Tibial artery (tissue), 4 donors: ENCODE data around the gene PTCD2.
A peak's percentile ranks its signal among the peaks of the same experiment; 100 is the strongest.
"Not testable (repeated sequence)": the region's sequence is repeated elsewhere in the genome, so short reads cannot be mapped to it uniquely, and the experiment has no call there.

Experiments used
- DNase-seq, 2 donors: peaks; one replicate each; pipeline ENCODE4 v3.0.0-alpha.2; 2019
- H3K27ac ChIP-seq, 2 donors: fragments of 200-600 bp; sonication (generic) in 1 of 2; 1 replicate in 1 of 2; 2 replicates in 1 of 2; pipeline ENCODE4 v1.5.1; 2018 to 2019; ENCODE audit warnings: mild to moderate bottlenecking in 1 of 2
- H3K27me3 ChIP-seq, 2 donors: fragments of 200-600 bp; sonication (generic) in 1 of 2; one replicate each; pipeline versions ENCODE4 v1.5.1 to v1.6.0; 2016 to 2019
- H3K36me3 ChIP-seq, 3 donors: fragments of 200-600 bp; sonication (generic) in 2 of 3; one replicate each; pipeline ENCODE4 v1.5.1; 2016 to 2019; ENCODE audit warnings: mild to moderate bottlenecking in 2 of 3
- H3K4me1 ChIP-seq, 4 donors: fragments of 200-600 bp; sonication (generic) in 2 of 4; 1 replicate in 3 of 4; 2 replicates in 1 of 4; pipeline ENCODE4 v1.5.1; 2016 to 2019
- H3K4me3 ChIP-seq, 2 donors: fragments of 200-600 bp; sonication (generic) in 1 of 2; 1 replicate in 1 of 2; 2 replicates in 1 of 2; pipeline ENCODE4 v1.5.1; 2018 to 2019; ENCODE audit warnings: mild to moderate bottlenecking in 2 of 2
- H3K9me3 ChIP-seq, 3 donors: fragments of 200-600 bp; sonication (generic) in 1 of 3; one replicate each; pipeline ENCODE4 v1.5.1; 2016 to 2019
- intact Hi-C: fragments of 100-400 bp; cut with DNase I; formaldehyde crosslinking; loops from one replicate; pipeline ENCODE4 v1.15.0; 2023; ENCODE audit warnings: low total_unique reads
- TF ChIP-seq, protein P1 (sequence below), 2 experiments: fragments of 200-600 bp in 1 of 2; fragments of 450-650 bp in 1 of 2; IDR thresholded peaks; one replicate each; pipeline ENCODE4 v1.5.1; 2017 to 2019; ENCODE audit warnings: antibody characterized with exemption in 2 of 2, mild to moderate bottlenecking in 1 of 2, moderate library complexity in 1 of 2

Gene PTCD2

DNA sequence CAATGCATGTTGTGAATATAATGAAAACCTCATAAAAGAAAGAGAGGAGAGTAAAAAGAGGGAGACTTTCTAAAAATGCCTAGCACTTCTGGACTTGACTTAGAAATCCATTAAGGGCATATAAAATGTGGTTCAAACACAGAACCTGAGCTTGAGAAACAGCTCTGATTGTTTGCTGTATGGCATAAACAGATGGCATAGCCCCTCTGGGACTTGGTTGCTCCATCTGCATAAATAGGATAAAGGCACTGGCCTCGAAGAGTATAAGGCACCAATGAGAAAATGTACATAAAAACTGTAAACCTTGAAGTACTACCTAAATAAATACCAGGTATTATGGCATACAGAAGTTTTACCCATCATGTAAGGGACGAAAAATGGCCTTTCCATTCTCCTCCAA lies 23.9 kb upstream of the PTCD2 start:
- no peak for DNase-seq
- TF ChIP-seq, protein P1, sequence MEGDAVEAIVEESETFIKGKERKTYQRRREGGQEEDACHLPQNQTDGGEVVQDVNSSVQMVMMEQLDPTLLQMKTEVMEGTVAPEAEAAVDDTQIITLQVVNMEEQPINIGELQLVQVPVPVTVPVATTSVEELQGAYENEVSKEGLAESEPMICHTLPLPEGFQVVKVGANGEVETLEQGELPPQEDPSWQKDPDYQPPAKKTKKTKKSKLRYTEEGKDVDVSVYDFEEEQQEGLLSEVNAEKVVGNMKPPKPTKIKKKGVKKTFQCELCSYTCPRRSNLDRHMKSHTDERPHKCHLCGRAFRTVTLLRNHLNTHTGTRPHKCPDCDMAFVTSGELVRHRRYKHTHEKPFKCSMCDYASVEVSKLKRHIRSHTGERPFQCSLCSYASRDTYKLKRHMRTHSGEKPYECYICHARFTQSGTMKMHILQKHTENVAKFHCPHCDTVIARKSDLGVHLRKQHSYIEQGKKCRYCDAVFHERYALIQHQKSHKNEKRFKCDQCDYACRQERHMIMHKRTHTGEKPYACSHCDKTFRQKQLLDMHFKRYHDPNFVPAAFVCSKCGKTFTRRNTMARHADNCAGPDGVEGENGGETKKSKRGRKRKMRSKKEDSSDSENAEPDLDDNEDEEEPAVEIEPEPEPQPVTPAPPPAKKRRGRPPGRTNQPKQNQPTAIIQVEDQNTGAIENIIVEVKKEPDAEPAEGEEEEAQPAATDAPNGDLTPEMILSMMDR (IDR thresholded peaks at IDR 0.05) = no peak
- no peak overlapping the region for H3K4me3 ChIP-seq
- intact Hi-C loops = no loop called here
- H3K27me3 ChIP-seq = no peaks in the 10 kb centered on the region
- peaks cover 0 to 3% (median 3%) of the 10 kb centered on the region in 3 donors for H3K36me3 ChIP-seq
- H3K27ac ChIP-seq = peak overlapping the region in 1 of 2 donors; percentile 44
- H3K9me3 ChIP-seq = no peaks in the 10 kb centered on the region
- H3K4me1 ChIP-seq = peaks cover 0 to 74% (median 9%) of the 10 kb centered on the region in 4 donors

DNA sequence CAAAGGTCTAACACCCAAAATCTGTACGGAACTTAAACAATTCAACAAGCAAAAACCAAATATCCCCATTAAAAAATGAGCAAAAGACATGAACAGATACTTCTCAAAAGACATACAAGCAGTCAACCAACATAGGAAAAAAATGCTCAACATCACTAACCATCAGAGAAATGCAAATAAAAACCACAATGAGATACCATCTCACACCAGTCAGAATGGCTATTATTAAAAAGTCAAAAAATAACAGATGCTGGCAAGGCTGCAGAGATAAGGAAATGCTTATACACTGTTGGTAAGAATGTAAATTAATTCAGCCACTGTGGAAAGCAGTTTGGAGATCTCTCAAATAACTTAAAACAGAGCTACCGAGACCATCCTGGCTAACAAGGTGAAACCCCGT lies 22.0 kb upstream of the PTCD2 start:
- intact Hi-C loops, H3K36me3 ChIP-seq, H3K4me3 ChIP-seq, DNase-seq, H3K27me3 ChIP-seq, H3K27ac ChIP-seq, H3K9me3 ChIP-seq: not testable (repeated sequence)
- H3K4me1 ChIP-seq = peaks cover 0 to 61% (median 9%) of the 10 kb centered on the region in 4 donors

DNA sequence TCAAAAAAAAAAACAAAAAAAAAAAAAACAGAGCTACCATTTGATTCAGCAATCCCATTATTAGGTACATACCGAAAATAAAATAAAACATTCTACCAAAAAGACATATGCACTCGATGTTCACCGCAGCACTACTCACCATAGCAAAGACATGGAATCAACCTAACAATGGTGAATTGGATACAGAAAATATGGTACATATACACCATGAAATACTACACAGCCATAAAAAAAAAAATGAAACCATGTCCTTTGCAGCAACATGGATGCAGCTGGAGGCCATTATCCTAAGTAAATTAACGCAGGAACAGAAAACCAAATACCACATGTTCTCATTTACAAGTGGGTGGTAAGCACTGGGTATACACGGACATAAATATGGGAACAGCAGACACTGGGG lies 21.5 kb upstream of the PTCD2 start:
- no peaks in the 10 kb centered on the region for H3K9me3 ChIP-seq
- no peak overlapping the region for H3K4me3 ChIP-seq
- no peak for DNase-seq
- H3K27ac ChIP-seq = peak overlapping the region; percentile 20 to 95
- TF ChIP-seq, protein P1 (IDR thresholded peaks at IDR 0.05) = no peak
- peaks cover 0 to 3% (median 0%) of the 10 kb centered on the region in 3 donors for H3K36me3 ChIP-seq
- intact Hi-C loops = no loop called here
- no peaks in the 10 kb centered on the region for H3K27me3 ChIP-seq
- peaks cover 0 to 55% (median 7%) of the 10 kb centered on the region in 4 donors for H3K4me1 ChIP-seq

DNA sequence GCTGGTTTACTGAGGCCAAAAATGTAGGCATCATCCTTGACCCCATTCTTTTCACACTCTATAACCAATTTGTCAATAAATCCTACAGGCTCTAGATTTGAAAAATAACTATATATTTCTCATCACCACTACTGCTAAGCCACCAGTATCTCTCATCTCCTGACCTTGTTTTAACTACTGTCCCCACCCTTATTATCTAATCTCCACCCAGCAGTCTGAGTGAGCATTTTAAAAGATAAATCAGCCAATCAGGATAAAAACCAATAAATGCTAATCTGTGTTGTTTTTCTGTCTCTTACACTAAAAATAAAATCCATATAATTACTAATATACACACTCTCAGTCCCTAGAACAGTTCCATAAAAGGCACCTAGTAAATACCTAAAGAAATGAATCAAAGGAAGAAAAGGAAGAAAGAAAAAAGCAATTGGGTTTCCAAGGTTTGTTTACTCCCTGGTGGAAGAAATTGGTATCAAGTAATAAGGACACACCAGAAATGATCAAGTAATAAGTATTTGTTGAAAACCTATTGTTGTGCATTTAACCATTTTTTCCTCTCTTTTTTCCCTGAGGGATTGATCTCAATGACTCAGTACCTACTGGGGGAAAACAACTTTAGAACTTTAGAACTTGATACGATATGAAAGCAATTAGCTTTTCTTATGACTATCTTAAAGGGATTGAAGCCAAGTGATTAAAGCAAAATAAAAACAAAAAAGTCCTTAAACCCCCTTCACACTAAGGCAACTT lies 19.4 kb upstream of the PTCD2 start:
- no peaks in the 10 kb centered on the region for H3K27me3 ChIP-seq
- DNase-seq = no peak
- H3K4me3 ChIP-seq = no peak overlapping the region
- peaks cover 0 to 60% (median 8%) of the 10 kb centered on the region in 4 donors for H3K4me1 ChIP-seq
- H3K9me3 ChIP-seq = no peaks in the 10 kb centered on the region
- peak overlapping the region; percentile 13 to 95 for H3K27ac ChIP-seq
- TF ChIP-seq, protein P1 (IDR thresholded peaks at IDR 0.05) = no peak
- peaks cover 0 to 3% (median 0%) of the 10 kb centered on the region in 3 donors for H3K36me3 ChIP-seq
- intact Hi-C loops = loop anchor here (10.0 kb wide), 1 partner anchor 156 kb away; no protein-coding TSS in a partner anchor

DNA sequence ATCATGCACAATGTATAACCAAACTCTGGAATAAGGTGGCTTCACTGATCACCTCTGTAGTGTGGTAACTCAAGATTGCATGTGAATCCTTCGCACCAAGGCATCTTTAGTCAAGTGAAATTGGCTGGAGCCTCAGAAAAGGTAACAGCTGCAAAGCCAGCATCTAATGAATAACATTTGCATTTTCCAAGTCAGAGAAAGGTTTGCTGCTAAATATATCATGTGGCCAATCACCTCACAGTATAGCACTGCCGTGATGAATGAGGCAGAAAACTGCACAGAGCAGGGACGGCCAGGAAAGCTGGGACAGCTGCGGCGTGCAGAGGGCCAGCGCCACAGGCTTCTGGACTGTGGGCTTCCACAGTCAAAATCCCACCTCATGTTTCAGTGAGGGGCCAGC lies 18.6 kb upstream of the PTCD2 start:
- H3K27ac ChIP-seq = peak overlapping the region in 1 of 2 donors; percentile 95
- intact Hi-C loops = loop anchor here (10.0 kb wide), 1 partner anchor 157 kb away; no protein-coding TSS in a partner anchor
- TF ChIP-seq, protein P1 (IDR thresholded peaks at IDR 0.05) = no peak
- no peak for DNase-seq
- no peaks in the 10 kb centered on the region for H3K36me3 ChIP-seq
- no peak overlapping the region for H3K4me3 ChIP-seq
- no peaks in the 10 kb centered on the region for H3K9me3 ChIP-seq
- H3K27me3 ChIP-seq = no peaks in the 10 kb centered on the region
- H3K4me1 ChIP-seq = peaks cover 0 to 62% (median 6%) of the 10 kb centered on the region in 4 donors

DNA sequence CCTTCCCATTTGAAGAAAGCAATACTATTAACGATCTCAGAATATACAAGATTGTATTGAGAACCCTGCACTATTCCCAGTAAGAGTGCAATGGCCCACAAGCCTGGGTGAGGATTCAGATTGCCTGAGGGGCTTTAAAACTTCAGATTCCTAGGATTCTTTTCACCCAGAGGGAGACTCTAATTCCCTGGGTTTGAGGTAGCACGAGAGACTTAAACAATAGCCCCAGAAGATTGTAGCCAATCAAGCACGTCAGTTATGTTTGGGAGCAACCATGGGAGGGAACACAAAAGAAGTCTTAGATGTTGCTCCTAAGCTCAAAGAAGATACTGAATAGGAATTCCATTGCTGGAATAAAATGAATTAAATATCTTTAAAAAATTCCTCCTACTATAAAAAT lies 18.0 kb upstream of the PTCD2 start:
- Histone ChIP-seq H3K9me3 (no peaks in the 10 kb centered on the region), H3K27ac (peak overlapping the region in 1 of 2 donors; percentile 95), H3K36me3 (no peaks in the 10 kb centered on the region), H3K27me3 (no peaks in the 10 kb centered on the region), H3K4me3 (no peak overlapping the region), H3K4me1 (peaks cover 0 to 62% (median 6%) of the 10 kb centered on the region in 4 donors)
- TF ChIP-seq, protein P1 (IDR thresholded peaks at IDR 0.05) = no peak
- DNase-seq = no peak
- intact Hi-C loops = loop anchor here (10.0 kb wide), 1 partner anchor 157 kb away; no protein-coding TSS in a partner anchor
